H1 (cell line): ENCODE data around the gene TMEM200B. TPM values are rescaled to one million over a fixed set of nuclear protein-coding genes. Genes with fewer than 3 reads are reported as not detected.
A peak's percentile ranks its signal among the peaks of the same experiment; 100 is the strongest.

Experiments
- CTCF ChIA-PET: fragments of 300-600 bp; sonication (Branson Sonifier 250); formaldehyde crosslinking; loops from one replicate; lab custom pipeline; 2021; ENCODE audit not compliant: partially characterized antibody; lab: Charles Lee
- POLR2A ChIA-PET: fragments of 300-600 bp; sonication (Branson Sonifier 250); formaldehyde crosslinking; loops from one replicate; lab custom pipeline; 2021; ENCODE audit warnings: inconsistent platforms; ENCODE audit not compliant: partially characterized antibody; lab: Charles Lee
- DNase-seq, 2 experiments: peaks; one replicate each; pipeline versions ENCODE4 v3.0.0 to v3.0.0-alpha.2; 2010 to 2022; ENCODE audit warnings: low spot score in 2 of 2, low read depth in 1 of 2, mixed read lengths in 1 of 2
- FAIRE-seq: peaks from 2 replicates; lab custom pipeline; 2011; peaks lifted over from hg19 to GRCh38; lab: Jason Lieb, UNC
- H2AFZ ChIP-seq: 2 replicates; pipeline ENCODE4 v1.8.1; 2012; ENCODE audit warnings: low read length, inconsistent platforms
- H2AK5ac ChIP-seq: 2 replicates; pipeline ENCODE4 v1.6.1; 2013; ENCODE audit warnings: low read depth, low read length
- H2BK120ac ChIP-seq: replicated peaks from 2 replicates; pipeline ENCODE3; 2013; ENCODE audit warnings: low read depth, low read length, inconsistent platforms
- H2BK12ac ChIP-seq: 2 replicates; pipeline ENCODE4 v1.6.1; 2013; ENCODE audit warnings: low read depth, low read length
- H2BK15ac ChIP-seq: 2 replicates; pipeline ENCODE4 v1.6.1; 2013; ENCODE audit warnings: low read length
- H2BK20ac ChIP-seq: 2 replicates; pipeline ENCODE4 v1.6.1; 2013; ENCODE audit warnings: low read length
- H2BK5ac ChIP-seq: 2 replicates; pipeline ENCODE4 v1.6.1; 2013; ENCODE audit warnings: low read depth, low read length
- H3K14ac ChIP-seq: 2 replicates; pipeline ENCODE4 v1.6.1; 2013; ENCODE audit warnings: inconsistent platforms; ENCODE audit not compliant: insufficient read length
- H3K18ac ChIP-seq: 2 replicates; pipeline ENCODE4 v1.6.1; 2013; ENCODE audit warnings: low read length; ENCODE audit errors: extremely low read depth
- H3K23ac ChIP-seq: 2 replicates; pipeline ENCODE4 v1.6.1; 2013; ENCODE audit warnings: inconsistent platforms; ENCODE audit not compliant: insufficient read length
- H3K23me2 ChIP-seq: 2 replicates; pipeline ENCODE4 v1.6.1; 2013; ENCODE audit warnings: low read depth, low read length
- H3K27ac ChIP-seq: 2 replicates; pipeline ENCODE4 v1.6.1; 2011; ENCODE audit warnings: low read depth, low read length, inconsistent platforms
- H3K27me3 ChIP-seq, 4 experiments: replicated peaks in 1 of 4; 1 replicate in 1 of 4; 2 replicates in 3 of 4; pipeline versions ENCODE4 v1.6.1 to v1.8.1; 2011 to 2013; ENCODE audit warnings: low read length in 3 of 4, mild to moderate bottlenecking in 3 of 4, inconsistent platforms in 2 of 4, mixed read lengths in 2 of 4, moderate library complexity in 1 of 4; ENCODE audit not compliant: control insufficient read depth in 3 of 4, insufficient read depth in 3 of 4; ENCODE audit errors: extremely low read depth in 1 of 4
- H3K36me3 ChIP-seq, 4 experiments: 2 replicates each; pipeline versions ENCODE4 v1.6.1 to v1.8.1; 2011 to 2013; ENCODE audit warnings: mild to moderate bottlenecking in 4 of 4, low read length in 3 of 4, moderate library complexity in 2 of 4, control low read depth in 1 of 4, inconsistent platforms in 1 of 4; ENCODE audit not compliant: insufficient read depth in 4 of 4, control insufficient read depth in 2 of 4
- H3K4ac ChIP-seq: replicated peaks from 2 replicates; pipeline ENCODE3; 2013; ENCODE audit warnings: low read length, low read depth, mixed read lengths, inconsistent platforms; ENCODE audit not compliant: insufficient read length
- H3K4me1 ChIP-seq, 4 experiments: replicated peaks in 1 of 4; 1 replicate in 1 of 4; 2 replicates in 3 of 4; pipeline versions ENCODE4 v1.6.1 to v1.8.1; 2011 to 2013; ENCODE audit warnings: low read length in 3 of 4, inconsistent platforms in 2 of 4, mixed read lengths in 1 of 4; ENCODE audit not compliant: insufficient read depth in 4 of 4, control insufficient read depth in 3 of 4
- H3K4me2 ChIP-seq, 2 experiments: 2 replicates each; pipeline versions ENCODE4 v1.6.1 to v1.8.1; 2011 to 2013; ENCODE audit warnings: low read depth in 2 of 2, low read length in 2 of 2, control low read depth in 1 of 2, inconsistent platforms in 1 of 2, mild to moderate bottlenecking in 1 of 2; ENCODE audit not compliant: insufficient read depth in 1 of 2
- H3K4me3 ChIP-seq, 4 experiments: fragments of 200-600, 300-600 bp in 1 of 4; sonication (generic), shearing (Covaris generic), sonication (Bioruptor Twin) in 1 of 4; 2 replicates each; pipeline versions ENCODE4 v1.5.1 to v1.8.1; 2011 to 2016; ENCODE audit warnings: low read length in 4 of 4, low read depth in 3 of 4, control low read depth in 2 of 4, inconsistent platforms in 2 of 4, mild to moderate bottlenecking in 2 of 4, mixed read lengths in 1 of 4, moderate library complexity in 1 of 4; ENCODE audit not compliant: insufficient read depth in 2 of 4; ENCODE audit errors: extremely low read depth in 1 of 4
- H3K56ac ChIP-seq: replicated peaks from 2 replicates; pipeline ENCODE3; 2013; ENCODE audit warnings: low read depth, mild to moderate bottlenecking, mixed read lengths, low read length, inconsistent platforms; ENCODE audit not compliant: insufficient read length
- H3K79me1 ChIP-seq: 2 replicates; pipeline ENCODE4 v1.6.1; 2013; ENCODE audit warnings: low read depth, low read length, control low read depth
- H3K79me2 ChIP-seq, 2 experiments: 2 replicates each; pipeline versions ENCODE4 v1.6.1 to v1.8.1; 2012 to 2013; ENCODE audit warnings: low read length in 2 of 2, mild to moderate bottlenecking in 2 of 2, inconsistent platforms in 1 of 2; ENCODE audit not compliant: insufficient read depth in 2 of 2, control insufficient read depth in 1 of 2
- H3K9ac ChIP-seq, 4 experiments: replicated peaks in 1 of 4; 1 replicate in 1 of 4; 2 replicates in 3 of 4; pipeline versions ENCODE4 v1.6.1 to v1.8.1; 2011 to 2013; ENCODE audit warnings: low read depth in 3 of 4, low read length in 3 of 4, control low read depth in 2 of 4, mild to moderate bottlenecking in 2 of 4, moderate library complexity in 2 of 4, inconsistent platforms in 1 of 4; ENCODE audit errors: extremely low read depth in 1 of 4
- H3K9me3 ChIP-seq, 2 experiments: 2 replicates each; pipeline versions ENCODE4 v1.6.1 to v1.8.1; 2012 to 2013; ENCODE audit warnings: mild to moderate bottlenecking in 2 of 2, moderate library complexity in 2 of 2, control low read depth in 1 of 2, inconsistent platforms in 1 of 2, low read depth in 1 of 2, low read length in 1 of 2, mixed read lengths in 1 of 2; ENCODE audit not compliant: insufficient read depth in 2 of 2
- H4K20me1 ChIP-seq, 2 experiments: replicated peaks in 1 of 2; 2 replicates each; pipeline versions ENCODE3 to v1.8.1; 2011 to 2013; ENCODE audit warnings: inconsistent platforms in 2 of 2, low read length in 2 of 2, mild to moderate bottlenecking in 1 of 2; ENCODE audit not compliant: insufficient read depth in 2 of 2, control insufficient read depth in 1 of 2
- H4K5ac ChIP-seq: 2 replicates; pipeline ENCODE4 v1.6.1; 2013; ENCODE audit warnings: low read length, low read depth, mixed read lengths, inconsistent platforms; ENCODE audit not compliant: insufficient read length
- H4K8ac ChIP-seq: 2 replicates; pipeline ENCODE4 v1.8.0; 2013; ENCODE audit warnings: mild to moderate bottlenecking, moderate library complexity, low read length, inconsistent platforms; ENCODE audit not compliant: insufficient read depth; ENCODE audit errors: extremely low read depth
- H4K91ac ChIP-seq: replicated peaks from 2 replicates; pipeline ENCODE3; 2013; ENCODE audit warnings: low read length, mixed read lengths, inconsistent platforms; ENCODE audit not compliant: insufficient read length
- BRCA1 ChIP-seq: IDR thresholded peaks from 2 replicates; pipeline ENCODE4 v1.6.1; 2012; ENCODE audit warnings: low read depth, low read length, improper control_type of control experiment
- EZH2 ChIP-seq: fragments of 200-600 bp; sonication (generic); IDR thresholded peaks from 2 replicates; pipeline ENCODE4 v1.7.1; 2012; ENCODE audit warnings: low read depth, mild to moderate bottlenecking, moderate library complexity, low read length, inconsistent platforms; ENCODE audit not compliant: severe bottlenecking
- GTF2F1 ChIP-seq: IDR thresholded peaks from 2 replicates; pipeline ENCODE4 v1.6.1; 2012; ENCODE audit warnings: low read depth, low read length, improper control_type of control experiment, borderline replicate concordance
- JUN ChIP-seq: IDR thresholded peaks from 2 replicates; pipeline ENCODE4 v1.6.1; 2011; ENCODE audit warnings: low read depth, mild to moderate bottlenecking, improper control_type of control experiment, low read length
- POLR2A ChIP-seq, 2 experiments: IDR thresholded peaks; 1 replicate in 1 of 2; 2 replicates in 1 of 2; pipeline ENCODE4 v1.6.1; 2011; ENCODE audit warnings: low read depth in 2 of 2, low read length in 2 of 2, mild to moderate bottlenecking in 2 of 2; ENCODE audit errors: control extremely low read depth in 1 of 2
- POLR2AphosphoS5 ChIP-seq: IDR thresholded peaks from 2 replicates; pipeline ENCODE4 v1.6.1; 2011; ENCODE audit warnings: low read depth, low read length
- SIX5 ChIP-seq: IDR thresholded peaks from 2 replicates; pipeline ENCODE4 v1.6.1; 2011; ENCODE audit warnings: mild to moderate bottlenecking, low read depth, low read length
- SUZ12 ChIP-seq: fragments of 200-600 bp; sonication (generic); IDR thresholded peaks from 2 replicates; pipeline ENCODE4 v1.6.1; 2012; ENCODE audit warnings: mild to moderate bottlenecking, inconsistent platforms, low read length, moderate library complexity, mixed read lengths
- TCF12 ChIP-seq: IDR thresholded peaks from 2 replicates; pipeline ENCODE4 v1.6.1; 2011; ENCODE audit warnings: low read depth, mild to moderate bottlenecking, low read length
- WGBS, 2 experiments: shearing (Covaris generic) in 1 of 2; methylation state at CpG; one replicate each; pipeline versions ENCODE4 v1.1.6 to v1.1.7; 2013 to 2015; ENCODE audit warnings: low lambda C conversion rate in 2 of 2, mixed read lengths in 2 of 2, inconsistent platforms in 1 of 2, low coverage in 1 of 2, missing lambda C conversion rate in 1 of 2; ENCODE audit not compliant: insufficient replicate concordance in 2 of 2, insufficient coverage in 1 of 2, insufficient read length in 1 of 2; ENCODE audit errors: extremely low coverage in 1 of 2, missing lambda C conversion rate in 1 of 2; 5-methylcytosine and 5-hydroxymethylcytosine counted together
- polyA plus RNA-seq, 7 experiments: library from polyadenylated mRNA; depleted of rRNA in 3 of 7; stranded (reverse) in 5 of 7; unstranded in 2 of 7; fragments of >200 nt in 5 of 7; fragments of 200-250 nt in 2 of 7; gene quantifications; 1 replicate in 5 of 7; 2 replicates in 1 of 7; 4 replicates in 1 of 7; pipeline versions ENCODE4 v1.2.1 to v1.2.3, GENCODE V29; 2011 to 2013; ENCODE audit warnings: missing spikeins in 2 of 7, mixed read lengths in 2 of 7
- total RNA-seq: library from RNA; stranded (reverse); fragmentation: NEBNext Ultra II Directional; extraction: Animal tissue kit (Norgen Biotek cat#: 25700); gene quantifications from 2 replicates; pipeline ENCODE4 v1.2.1, GENCODE V29; 2021

Gene TMEM200B
- total and polyA plus RNA-seq, 2 of the 8 experiments (the other 6 are each of a cell fraction or from before 2014, with no cell fraction given), result 4.9 to 11.0 TPM

GRCh38 chr1:29120367-29120766, 3.3 kb downstream of the TMEM200B start:
- H2BK120ac ChIP-seq, result no peak overlapping the region
- H2BK15ac ChIP-seq, result no peak overlapping the region
- H3K14ac ChIP-seq, result no peak overlapping the region
- no peak overlapping the region for H3K56ac ChIP-seq
- no peak overlapping the region for H2BK5ac ChIP-seq
- H3K18ac ChIP-seq, result no peak overlapping the region
- H3K9ac ChIP-seq, result no peak overlapping the region
- 89% methylated on average over 6 of the region's 6 CpGs; no CpG with 5 or more reads in 1 of the 2 experiments for WGBS, 2 experiments
- no peak overlapping the region for H3K4ac ChIP-seq
- ChIA-PET CTCF (interaction anchor here (0.6 to 3.6 kb wide), 23 partner anchors 11 to 244 kb away, joined by 3 to 20 read pairs (median 5); no protein-coding TSS in a partner anchor), POLR2A (interaction anchor here (0.8 to 6.9 kb wide), 5 partner anchors 37 to 206 kb away, joined by 3 to 77 read pairs (median 4); partner anchors contain the start of gene SRSF4)
- H2BK20ac ChIP-seq, result no peak overlapping the region
- no peak overlapping the region for H4K8ac ChIP-seq
- peak overlapping the region in 1 of 2 experiments; percentile 91; a peak in 1 of 4 replicates for H3K4me2 ChIP-seq
- H2AFZ ChIP-seq, result no peak overlapping the region
- H3K79me2 ChIP-seq, result no peaks in the 10 kb centered on the region; a peak in 1 of 4 replicates
- H3K23me2 ChIP-seq, result peaks cover 30% of the 10 kb centered on the region; the same call in 1 of the 2 replicates
- H3K36me3 ChIP-seq, result peaks cover 2 to 5% (median 4%) of the 10 kb centered on the region in 4 experiments; a peak in 6 of 8 replicates
- peaks cover 0 to 4% of the 10 kb centered on the region in 2 experiments for H4K20me1 ChIP-seq
- no peak overlapping the region for H3K27ac ChIP-seq
- FAIRE-seq (no peak), DNase-seq (no peak)
- H3K79me1 ChIP-seq, result no peaks in the 10 kb centered on the region
- H3K4me1 ChIP-seq, result peaks cover 0 to 13% (median 5%) of the 10 kb centered on the region in 4 experiments; a peak in 6 of 7 replicates
- H4K91ac ChIP-seq, result no peak overlapping the region
- TF ChIP-seq POLR2AphosphoS5 (0 out of 2 replicates have a peak, but pooled peaks have one; percentile 13), EZH2 (no peak), TCF12 (no peak), GTF2F1 (no peak), SIX5 (no peak), BRCA1 (no peak), POLR2A (IDR thresholded peaks at IDR 0.05; ENCODE audit: control extremely low read depth in 1 of 2, low read depth in 2 of 2, low read length in 2 of 2) (0 out of 3 replicates have a peak, but pooled peaks of 1 of the 2 experiments have one; percentile 27), JUN (no peak), SUZ12 (no peak)
- H3K4me3 ChIP-seq, result no peak overlapping the region
- H2AK5ac ChIP-seq, result no peak overlapping the region
- H3K9me3 ChIP-seq, result no peaks in the 10 kb centered on the region
- no peak overlapping the region for H3K23ac ChIP-seq
- no peak overlapping the region for H4K5ac ChIP-seq
- H3K27me3 ChIP-seq, result peaks cover 0 to 36% (median 25%) of the 10 kb centered on the region in 4 experiments; a peak in 6 of 7 replicates
- H2BK12ac ChIP-seq, result no peak overlapping the region
